ENCODE results near the gene NAA80. TPM values are rescaled to one million over a fixed set of nuclear protein-coding genes. Genes with fewer than 3 reads are reported as not detected.

Gene NAA80
- total and polyA plus RNA-seq, 2 of the 13 experiments (the other 11 are each of a cell fraction or from before 2014, with no cell fraction given): 3.4 to 8.7 TPM

DNA sequence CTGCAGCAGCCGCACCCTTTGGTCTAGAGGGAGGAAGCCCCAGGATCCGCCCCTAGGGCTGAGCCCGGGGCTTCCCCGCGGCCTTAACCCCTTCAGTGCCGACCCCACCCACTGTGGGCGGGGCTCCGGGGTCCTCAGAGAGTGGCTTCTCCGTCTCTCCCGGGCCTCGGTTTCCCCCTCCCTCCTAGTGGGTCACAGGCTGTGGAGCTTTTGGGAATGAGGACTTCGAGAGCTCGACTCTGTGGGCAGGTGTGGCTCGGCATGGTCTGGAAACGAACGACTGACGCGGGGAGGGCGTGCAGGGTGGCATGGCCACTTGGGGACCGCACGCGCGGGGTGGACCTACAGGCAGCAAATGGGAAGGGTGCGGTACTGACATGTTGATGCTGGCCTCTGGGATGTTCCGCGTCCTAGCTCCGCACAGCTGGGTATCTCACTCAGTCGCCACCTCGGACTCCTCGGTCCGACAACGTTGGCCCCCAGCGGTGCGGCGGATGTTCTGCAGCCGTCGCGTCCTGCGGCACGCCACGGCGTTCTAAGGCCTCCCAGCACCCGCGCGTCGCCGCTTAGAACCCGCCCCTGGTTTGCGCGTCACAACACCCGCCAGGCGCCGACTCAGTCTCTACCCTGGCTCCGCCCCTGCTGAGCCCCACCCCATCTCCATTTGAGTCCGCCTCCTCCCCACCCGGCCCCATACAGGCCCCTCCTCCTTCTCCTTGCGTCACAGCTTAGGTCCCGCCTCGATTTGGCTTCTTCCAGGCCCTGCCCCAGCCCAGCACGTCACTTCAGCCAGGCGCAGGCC lies at the start of gene NAA80, which contains the start of gene HYAL3 (continued):
- TF ChIP-seq, protein P1, sequence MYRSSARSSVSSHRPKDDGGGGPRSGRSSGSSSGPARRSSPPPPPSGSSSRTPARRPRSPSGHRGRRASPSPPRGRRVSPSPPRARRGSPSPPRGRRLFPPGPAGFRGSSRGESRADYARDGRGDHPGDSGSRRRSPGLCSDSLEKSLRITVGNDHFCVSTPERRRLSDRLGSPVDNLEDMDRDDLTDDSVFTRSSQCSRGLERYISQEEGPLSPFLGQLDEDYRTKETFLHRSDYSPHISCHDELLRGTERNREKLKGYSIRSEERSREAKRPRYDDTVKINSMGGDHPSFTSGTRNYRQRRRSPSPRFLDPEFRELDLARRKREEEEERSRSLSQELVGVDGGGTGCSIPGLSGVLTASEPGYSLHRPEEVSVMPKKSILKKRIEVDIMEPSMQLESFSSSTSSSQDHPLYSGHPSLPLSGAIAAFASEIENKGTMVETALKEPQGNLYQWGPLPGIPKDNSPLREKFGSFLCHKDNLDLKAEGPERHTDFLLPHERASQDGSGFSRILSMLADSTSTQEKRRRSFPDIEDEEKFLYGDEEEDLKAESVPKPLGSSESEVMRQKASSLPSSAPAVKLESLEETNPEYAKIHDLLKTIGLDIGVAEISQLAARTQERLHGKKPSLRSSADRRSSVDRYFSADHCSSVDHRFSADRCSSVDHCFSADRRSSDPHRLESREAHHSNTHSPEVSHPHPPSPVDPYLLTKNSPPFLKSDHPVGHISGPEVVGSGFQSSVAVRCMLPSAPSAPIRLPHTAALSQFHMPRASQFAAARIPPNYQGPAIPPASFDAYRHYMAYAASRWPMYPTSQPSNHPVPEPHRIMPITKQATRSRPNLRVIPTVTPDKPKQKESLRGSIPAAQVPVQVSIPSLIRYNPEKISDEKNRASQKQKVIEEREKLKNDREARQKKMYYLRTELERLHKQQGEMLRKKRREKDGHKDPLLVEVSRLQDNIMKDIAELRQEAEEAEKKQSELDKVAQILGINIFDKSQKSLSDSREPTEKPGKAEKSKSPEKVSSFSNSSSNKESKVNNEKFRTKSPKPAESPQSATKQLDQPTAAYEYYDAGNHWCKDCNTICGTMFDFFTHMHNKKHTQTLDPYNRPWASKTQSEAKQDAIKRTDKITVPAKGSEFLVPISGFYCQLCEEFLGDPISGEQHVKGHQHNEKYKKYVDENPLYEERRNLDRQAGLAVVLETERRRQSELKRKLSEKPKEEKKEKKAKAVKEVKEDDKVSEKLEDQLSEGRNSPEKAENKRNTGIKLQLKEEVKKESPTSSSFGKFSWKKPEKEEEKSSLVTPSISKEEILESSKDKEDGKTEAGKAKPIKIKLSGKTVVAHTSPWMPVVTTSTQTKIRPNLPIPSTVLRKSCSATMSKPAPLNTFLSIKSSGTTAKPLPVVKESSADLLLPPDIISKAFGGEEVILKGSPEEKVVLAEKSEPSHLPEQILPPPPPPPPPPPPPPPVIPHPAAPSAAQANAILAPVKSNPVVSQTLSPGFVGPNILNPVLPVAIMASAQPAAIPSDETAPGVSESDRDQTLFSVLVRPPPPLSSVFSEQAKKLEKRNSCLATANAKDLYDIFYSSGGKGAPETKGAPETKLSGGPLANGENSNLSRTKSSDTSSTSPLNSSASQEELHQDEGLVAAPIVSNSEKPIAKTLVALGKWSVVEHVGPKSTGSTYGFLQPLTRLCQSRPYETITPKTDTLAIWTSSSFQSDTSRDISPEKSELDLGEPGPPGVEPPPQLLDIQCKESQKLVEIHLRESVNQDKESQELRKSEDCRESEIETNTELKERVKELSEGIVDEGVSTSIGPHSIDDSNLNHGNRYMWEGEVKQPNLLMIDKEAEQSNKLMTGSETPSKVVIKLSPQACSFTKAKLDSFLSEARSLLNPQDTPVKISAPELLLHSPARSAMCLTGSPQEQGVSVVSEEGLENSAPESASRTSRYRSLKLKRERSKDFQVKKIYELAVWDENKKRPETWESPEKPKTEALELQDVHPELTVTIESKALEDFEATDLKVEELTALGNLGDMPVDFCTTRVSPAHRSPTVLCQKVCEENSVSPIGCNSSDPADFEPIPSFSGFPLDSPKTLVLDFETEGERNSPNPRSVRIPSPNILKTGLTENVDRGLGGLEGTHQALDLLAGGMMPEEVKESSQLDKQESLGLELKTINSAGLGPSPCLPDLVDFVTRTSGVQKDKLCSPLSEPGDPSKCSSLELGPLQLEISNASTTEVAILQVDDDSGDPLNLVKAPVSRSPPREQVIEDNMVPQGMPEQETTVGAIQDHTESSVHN (CRISPR knock-in tag; IDR thresholded peaks at IDR 0.05): no peak
- TF ChIP-seq DMAP1 (CRISPR knock-in tag; IDR thresholded peaks at IDR 0.05) (peak; percentile 79; the same call in 1 of the 2 replicates), SRY (CRISPR knock-in tag; IDR thresholded peaks at IDR 0.05) (peak; percentile 71), ZNF329 (CRISPR knock-in tag; IDR thresholded peaks at IDR 0.05; ENCODE audit: low read depth) (no peak), ZNF224 (CRISPR knock-in tag; IDR thresholded peaks at IDR 0.05) (no peak), ZNF558 (CRISPR knock-in tag; IDR thresholded peaks at IDR 0.05; ENCODE audit: borderline replicate concordance) (peak; percentile 73; the same call in 1 of the 2 replicates), ZNF766 (CRISPR knock-in tag; IDR thresholded peaks at IDR 0.05; ENCODE audit: borderline replicate concordance) (0 out of 2 replicates have a peak, but pooled peaks have one; percentile 14), TOPORS (CRISPR knock-in tag; IDR thresholded peaks at IDR 0.05) (no peak), RELA (CRISPR knock-in tag; IDR thresholded peaks at IDR 0.05) (peak; percentile 25; the same call in 1 of the 2 replicates), PTBP1 (IDR thresholded peaks at IDR 0.05; ENCODE audit: low read depth, low read length, poor library complexity, severe bottlenecking) (peak; percentile 74), ZNF33A (CRISPR knock-in tag; IDR thresholded peaks at IDR 0.05; ENCODE audit: borderline replicate concordance) (no peak), FOXK1 (CRISPR knock-in tag; IDR thresholded peaks at IDR 0.05; ENCODE audit: borderline replicate concordance, low read depth) (peak; percentile 9; the same call in 1 of the 2 replicates)
- TF ChIP-seq, protein P2, sequence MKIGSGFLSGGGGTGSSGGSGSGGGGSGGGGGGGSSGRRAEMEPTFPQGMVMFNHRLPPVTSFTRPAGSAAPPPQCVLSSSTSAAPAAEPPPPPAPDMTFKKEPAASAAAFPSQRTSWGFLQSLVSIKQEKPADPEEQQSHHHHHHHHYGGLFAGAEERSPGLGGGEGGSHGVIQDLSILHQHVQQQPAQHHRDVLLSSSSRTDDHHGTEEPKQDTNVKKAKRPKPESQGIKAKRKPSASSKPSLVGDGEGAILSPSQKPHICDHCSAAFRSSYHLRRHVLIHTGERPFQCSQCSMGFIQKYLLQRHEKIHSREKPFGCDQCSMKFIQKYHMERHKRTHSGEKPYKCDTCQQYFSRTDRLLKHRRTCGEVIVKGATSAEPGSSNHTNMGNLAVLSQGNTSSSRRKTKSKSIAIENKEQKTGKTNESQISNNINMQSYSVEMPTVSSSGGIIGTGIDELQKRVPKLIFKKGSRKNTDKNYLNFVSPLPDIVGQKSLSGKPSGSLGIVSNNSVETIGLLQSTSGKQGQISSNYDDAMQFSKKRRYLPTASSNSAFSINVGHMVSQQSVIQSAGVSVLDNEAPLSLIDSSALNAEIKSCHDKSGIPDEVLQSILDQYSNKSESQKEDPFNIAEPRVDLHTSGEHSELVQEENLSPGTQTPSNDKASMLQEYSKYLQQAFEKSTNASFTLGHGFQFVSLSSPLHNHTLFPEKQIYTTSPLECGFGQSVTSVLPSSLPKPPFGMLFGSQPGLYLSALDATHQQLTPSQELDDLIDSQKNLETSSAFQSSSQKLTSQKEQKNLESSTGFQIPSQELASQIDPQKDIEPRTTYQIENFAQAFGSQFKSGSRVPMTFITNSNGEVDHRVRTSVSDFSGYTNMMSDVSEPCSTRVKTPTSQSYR (CRISPR knock-in tag; IDR thresholded peaks at IDR 0.05; ENCODE audit: borderline replicate concordance): peak; percentile 4; the same call in 1 of the 2 replicates
- TF ChIP-seq, protein P3, sequence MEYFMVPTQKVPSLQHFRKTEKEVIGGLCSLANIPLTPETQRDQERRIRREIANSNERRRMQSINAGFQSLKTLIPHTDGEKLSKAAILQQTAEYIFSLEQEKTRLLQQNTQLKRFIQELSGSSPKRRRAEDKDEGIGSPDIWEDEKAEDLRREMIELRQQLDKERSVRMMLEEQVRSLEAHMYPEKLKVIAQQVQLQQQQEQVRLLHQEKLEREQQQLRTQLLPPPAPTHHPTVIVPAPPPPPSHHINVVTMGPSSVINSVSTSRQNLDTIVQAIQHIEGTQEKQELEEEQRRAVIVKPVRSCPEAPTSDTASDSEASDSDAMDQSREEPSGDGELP (IDR thresholded peaks at IDR 0.05; ENCODE audit: borderline replicate concordance, low read depth): no peak
- TF ChIP-seq, protein P4, sequence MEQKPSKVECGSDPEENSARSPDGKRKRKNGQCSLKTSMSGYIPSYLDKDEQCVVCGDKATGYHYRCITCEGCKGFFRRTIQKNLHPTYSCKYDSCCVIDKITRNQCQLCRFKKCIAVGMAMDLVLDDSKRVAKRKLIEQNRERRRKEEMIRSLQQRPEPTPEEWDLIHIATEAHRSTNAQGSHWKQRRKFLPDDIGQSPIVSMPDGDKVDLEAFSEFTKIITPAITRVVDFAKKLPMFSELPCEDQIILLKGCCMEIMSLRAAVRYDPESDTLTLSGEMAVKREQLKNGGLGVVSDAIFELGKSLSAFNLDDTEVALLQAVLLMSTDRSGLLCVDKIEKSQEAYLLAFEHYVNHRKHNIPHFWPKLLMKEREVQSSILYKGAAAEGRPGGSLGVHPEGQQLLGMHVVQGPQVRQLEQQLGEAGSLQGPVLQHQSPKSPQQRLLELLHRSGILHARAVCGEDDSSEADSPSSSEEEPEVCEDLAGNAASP (CRISPR knock-in tag; IDR thresholded peaks at IDR 0.05; ENCODE audit: borderline replicate concordance): peak; percentile 26
